GM12865 (cell line): Measurements from ENCODE around the gene ST6GALNAC5.
"Not testable (repeated sequence)": the region's sequence is repeated elsewhere in the genome, so short reads cannot be mapped to it uniquely, and the experiment has no call there.

Experiments used
- DNase-seq: peaks from one replicate; pipeline ENCODE4 v3.0.0; 2010; ENCODE audit warnings: low read depth
- H3K4me3 ChIP-seq: 2 replicates; pipeline ENCODE4 v1.5.1; 2011; ENCODE audit warnings: mild to moderate bottlenecking, low read depth, low read length, control low read depth
- CTCF ChIP-seq: IDR thresholded peaks from 2 replicates; pipeline ENCODE4 v1.5.1; 2011; ENCODE audit warnings: low read length, control low read depth, low read depth, inconsistent platforms; ENCODE audit not compliant: insufficient read depth; ENCODE audit errors: missing control alignments

The ST6GALNAC5 gene

GRCh38 chr1:76876655-76877395 is 9.5 kb downstream of the ST6GALNAC5 start:
- TF ChIP-seq CTCF = no peak
- no peak for DNase-seq

GRCh38 chr1:76879014-76879413 is 11.7 kb downstream of the ST6GALNAC5 start:
- DNase-seq, H3K4me3 ChIP-seq: not testable (repeated sequence)

More at GRCh38 chr1:76876655-76877395, 9.5 kb downstream of the ST6GALNAC5 start:
- H3K4me3 ChIP-seq = no peak overlapping the region

- no peak for DNase-seq
- no peak overlapping the region for H3K4me3 ChIP-seq
- TF ChIP-seq CTCF = no peak
Measured at GRCh38 chr1:76881762-76882161, 14.5 kb downstream of the ST6GALNAC5 start.

- TF ChIP-seq CTCF = no peak
- no peak for DNase-seq
- no peak overlapping the region for H3K4me3 ChIP-seq
Measured at GRCh38 chr1:76891931-76892622, 24.8 kb downstream of the ST6GALNAC5 start.

- no peak overlapping the region for H3K4me3 ChIP-seq
- no peak for DNase-seq
- no peak for TF ChIP-seq CTCF
Measured at GRCh38 chr1:76892675-76893074, 25.4 kb downstream of the ST6GALNAC5 start.

GRCh38 chr1:76901158-76901767 is 34.0 kb downstream of the ST6GALNAC5 start:
- TF ChIP-seq CTCF = peak; percentile 84
- DNase-seq = peak; percentile 62
- H3K4me3 ChIP-seq = no peak overlapping the region

GRCh38 chr1:76905876-76906595 is 38.8 kb downstream of the ST6GALNAC5 start:
- DNase-seq = no peak
- no peak for TF ChIP-seq CTCF
- no peak overlapping the region for H3K4me3 ChIP-seq
